ENCODE results near the gene HDAC8.
"Not testable (repeated sequence)": the region's sequence is repeated elsewhere in the genome, so short reads cannot be mapped to it uniquely, and the experiment has no call there.

HDAC8 gene

GRCh38 chrX:72440764-72441163, 131.9 kb downstream of the HDAC8 start:
- not testable (repeated sequence) for DNase-seq

DNA sequence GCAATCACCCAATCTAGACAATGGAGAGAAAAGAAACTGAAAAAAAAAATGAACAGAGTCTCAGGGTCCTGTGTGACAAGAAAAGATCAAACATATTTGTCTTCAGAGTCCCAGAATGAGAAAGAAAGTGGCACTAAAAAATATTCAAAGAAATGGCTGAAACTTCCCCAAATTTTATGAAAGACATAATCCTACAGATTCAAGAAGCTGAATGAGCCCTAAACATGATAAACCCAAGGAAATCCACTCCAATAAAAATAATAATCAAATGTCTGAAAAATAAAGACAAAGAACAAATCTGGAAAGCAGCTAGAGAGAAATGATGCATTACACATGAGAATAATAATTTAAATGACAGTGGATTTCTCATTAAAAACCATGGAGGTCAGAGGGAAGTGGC, 136.6 kb downstream of the HDAC8 start:
- DNase-seq, result no peak

DNA sequence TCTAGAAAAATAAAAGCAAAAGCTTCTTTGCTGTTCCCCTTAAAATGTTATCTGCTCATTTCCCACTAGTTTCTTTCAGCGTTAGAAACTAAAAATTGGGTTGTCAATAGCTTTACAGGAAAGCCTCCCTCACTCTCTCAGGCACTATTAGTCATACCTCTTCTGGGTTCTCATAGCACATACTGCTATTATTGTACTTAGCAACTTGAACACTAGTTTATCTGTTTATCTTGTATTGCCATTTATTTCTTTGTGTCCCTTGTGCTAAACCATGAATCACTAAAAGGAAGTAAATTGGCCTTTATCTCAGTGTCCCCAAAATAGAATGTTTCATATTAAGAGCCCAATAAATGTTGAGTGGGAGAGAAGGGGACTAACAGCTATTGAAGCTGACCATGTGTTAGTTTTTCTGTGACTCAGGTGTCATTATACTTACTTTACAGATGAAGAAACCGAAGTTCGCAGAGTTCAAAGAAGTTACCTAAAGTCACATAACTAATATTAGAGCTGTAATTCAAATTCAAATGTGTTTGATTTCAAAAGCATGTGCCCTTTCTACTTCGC, 142.2 kb downstream of the HDAC8 start:
- DNase-seq, result no peak

GRCh38 chrX:72421797-72422196, 150.8 kb downstream of the HDAC8 start:
- DNase-seq, result no peak

GRCh38 chrX:72409993-72410392, 162.7 kb downstream of the HDAC8 start:
- no peak for DNase-seq

DNA sequence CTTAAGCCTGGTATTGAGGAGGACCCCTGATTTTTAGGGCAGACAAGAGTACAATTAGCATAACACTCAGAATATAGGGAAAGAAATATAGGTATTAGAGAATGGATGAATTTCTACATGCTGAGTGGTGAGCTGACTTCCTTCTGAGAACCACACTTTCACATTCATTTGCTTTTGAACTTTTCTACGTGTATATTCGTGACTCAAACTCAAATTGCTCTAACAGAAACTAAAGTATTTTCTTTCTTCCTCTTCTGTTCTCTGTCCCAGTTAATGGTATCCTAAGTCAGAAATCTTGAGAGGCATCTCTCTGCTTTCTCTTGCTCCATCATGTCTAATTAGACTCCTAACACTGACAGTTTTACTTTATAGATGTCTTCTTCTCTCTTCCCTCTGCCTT, 163.8 kb downstream of the HDAC8 start:
- no peak for DNase-seq

DNA sequence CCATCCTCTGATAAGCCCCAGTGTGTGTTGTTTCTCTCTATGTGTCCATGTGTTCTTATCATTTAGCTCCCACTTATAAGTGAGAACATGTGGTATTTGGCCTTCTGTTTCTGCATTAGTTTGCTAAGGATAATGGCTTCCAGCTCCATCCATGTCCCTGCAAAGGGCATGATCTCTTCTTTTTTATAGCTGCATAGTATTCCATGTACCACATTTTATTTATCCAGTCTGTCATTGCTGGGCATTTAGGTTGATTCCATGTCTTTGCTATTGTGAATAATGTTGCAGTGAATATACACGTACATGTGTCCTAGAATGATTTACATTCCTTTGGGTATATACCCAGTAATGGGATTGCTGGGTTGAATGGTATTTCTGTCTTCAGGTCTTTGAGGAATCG, 167.5 kb downstream of the HDAC8 start:
- not testable (repeated sequence) for DNase-seq

DNA sequence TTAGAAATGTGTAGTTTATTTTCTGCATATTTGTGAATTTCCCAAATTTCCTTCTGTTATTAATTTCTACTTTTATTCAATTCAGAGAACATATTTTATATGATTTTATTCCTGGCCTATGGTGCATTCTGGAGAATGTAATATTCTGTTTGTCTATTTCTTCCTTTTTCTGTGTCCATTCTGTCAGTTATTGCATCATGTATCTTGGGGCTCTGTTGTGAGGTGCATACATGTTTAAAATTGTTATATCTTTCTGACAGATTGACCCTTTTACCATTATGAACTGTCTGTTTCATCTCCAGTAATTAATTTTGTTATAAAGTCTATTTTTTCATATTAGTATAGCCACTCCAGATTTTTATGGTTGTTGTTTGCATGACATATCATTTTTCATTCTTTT, 170.0 kb downstream of the HDAC8 start:
- no peak for DNase-seq

GRCh38 chrX:72399816-72400215, 172.8 kb downstream of the HDAC8 start:
- DNase-seq, result no peak

DNA sequence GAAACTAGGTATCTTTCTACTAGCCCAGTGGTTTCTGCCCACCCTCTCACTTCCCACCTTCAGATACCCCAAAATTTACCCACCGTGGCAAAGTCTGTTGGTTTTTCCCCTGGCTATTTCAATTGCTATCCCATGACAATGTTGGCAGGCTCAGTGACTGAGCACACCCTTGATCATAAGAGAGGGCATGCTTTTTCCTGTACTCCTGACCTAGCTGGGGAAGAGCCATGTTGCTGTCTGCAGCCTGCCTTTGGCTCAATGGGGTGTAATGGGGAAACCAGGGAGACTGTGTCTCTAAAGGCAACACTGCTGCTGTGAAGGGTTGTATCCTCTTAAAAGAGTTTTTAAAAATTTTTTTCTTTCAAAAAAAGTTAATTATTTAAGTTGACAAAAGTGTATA, 176.5 kb downstream of the HDAC8 start:
- no peak for DNase-seq

DNA sequence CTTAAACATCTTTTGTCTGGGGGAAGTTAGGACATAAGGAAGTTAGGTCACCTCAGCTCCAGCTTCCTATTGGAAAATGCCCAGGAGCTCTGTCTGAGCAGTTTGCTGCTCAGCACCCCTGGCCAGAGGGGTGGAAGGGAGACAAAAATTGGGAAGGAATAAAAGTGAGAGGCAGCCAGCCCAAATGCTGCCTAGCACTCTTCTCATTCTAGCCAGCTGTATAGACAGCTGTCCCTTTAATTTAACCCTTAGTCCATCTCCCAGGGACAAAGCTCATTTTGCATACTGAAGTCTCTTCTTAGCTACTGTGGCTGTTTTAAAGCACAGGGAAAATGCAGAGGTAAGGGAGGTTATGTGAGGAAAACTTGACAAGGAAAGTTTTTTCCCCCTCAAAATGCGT, 177.4 kb downstream of the HDAC8 start:
- no peak for DNase-seq

GRCh38 chrX:72394518-72395170, 178.0 kb downstream of the HDAC8 start:
- DNase-seq, result no peak

DNA sequence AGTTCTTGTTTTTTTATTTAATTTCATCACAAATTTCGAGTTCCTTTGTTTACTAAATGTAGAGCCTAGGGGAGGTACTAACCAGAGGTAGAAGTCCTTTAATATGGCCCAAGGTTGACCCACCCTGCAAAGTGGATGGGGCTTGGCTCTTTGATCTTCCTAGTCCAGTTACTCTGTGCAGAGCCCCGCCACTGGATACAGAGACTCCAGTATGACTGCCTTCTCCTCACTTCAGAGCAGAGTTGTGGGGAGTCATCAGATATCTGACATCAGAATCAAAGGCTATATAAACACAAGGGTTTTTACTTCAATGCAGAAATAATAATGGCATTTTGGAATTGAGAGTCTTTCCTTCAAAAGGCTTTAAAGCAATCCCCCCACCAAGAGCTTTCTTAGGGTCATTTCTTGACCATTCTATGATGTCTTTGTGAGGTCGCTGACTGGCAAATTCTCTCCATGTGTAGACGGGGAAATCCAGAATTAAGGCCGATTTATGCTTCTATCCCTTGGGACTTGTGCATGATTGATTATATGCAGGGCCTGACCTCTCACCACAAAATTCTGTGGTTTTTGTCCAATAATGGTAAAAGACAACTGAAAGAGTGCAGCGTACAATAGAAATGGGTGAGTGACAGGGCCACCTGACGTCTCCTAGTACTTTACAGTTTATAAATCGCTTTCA, 178.7 kb downstream of the HDAC8 start:
- no peak for DNase-seq

DNA sequence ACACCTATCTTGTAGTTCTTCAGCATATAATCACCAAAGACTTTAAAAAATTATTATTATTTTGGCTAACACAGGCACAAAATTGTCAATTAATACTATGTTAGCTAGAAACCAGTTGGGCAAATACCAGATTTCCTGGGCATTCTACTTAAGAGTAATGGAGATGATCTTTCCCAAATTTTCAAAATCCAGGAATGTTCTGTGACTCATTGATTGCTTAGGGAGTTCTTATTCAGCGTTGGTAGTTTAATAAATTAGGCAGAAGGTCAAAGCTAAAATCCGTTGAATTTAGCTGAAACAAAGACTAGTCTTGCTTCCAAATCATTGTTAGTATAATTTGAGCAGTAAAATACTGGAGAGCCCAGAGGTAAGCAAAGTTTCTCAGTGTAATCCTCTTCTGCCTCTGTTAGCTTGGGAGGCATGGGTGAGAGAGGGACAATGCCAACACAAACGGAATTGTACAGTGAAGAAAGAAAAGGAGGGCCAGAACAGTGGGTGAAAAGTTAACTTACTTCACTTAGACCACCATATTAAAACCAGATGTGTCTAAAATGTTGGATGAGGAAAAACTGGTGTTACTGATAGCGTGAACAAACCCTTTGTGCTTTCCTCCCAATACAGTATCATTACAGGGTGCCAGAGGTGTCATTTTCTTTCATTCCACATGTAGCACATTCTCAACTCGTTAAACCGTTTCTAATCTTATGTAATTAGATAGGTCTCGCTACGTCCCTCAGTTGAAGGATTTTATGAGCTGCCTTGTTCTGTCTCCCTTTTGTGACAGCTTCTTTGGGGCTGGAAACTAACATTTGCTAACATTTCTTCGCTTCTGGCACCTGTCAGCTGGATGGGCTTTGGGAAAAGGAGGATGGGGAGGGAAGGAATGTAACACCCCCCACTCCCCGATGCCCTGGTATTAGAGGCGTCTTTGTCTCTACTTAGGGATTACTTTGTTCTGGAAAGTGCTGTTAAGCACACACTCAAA, 179.5 kb downstream of the HDAC8 start:
- DNase-seq, result no peak

DNA sequence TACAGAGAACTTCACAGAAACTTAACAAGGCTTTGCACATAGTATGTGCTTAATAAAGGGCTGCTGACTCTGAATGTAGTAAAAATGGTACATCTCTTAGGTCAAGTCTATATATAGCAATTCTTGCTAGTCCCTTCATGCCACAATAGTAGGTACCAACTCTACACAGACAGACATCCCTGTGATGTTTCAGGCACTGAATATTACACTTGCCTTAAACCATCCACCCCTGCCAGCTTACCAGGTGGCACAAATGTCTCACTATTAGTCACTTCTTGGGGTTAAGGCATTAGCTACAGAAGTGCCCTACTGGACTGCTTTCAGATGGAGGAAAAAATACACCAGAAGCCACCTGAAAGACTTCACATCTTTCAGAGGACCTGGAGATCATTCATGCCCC, 180.6 kb downstream of the HDAC8 start:
- no peak for DNase-seq

GRCh38 chrX:72387247-72387646, 185.4 kb downstream of the HDAC8 start:
- DNase-seq, result no peak

DNA sequence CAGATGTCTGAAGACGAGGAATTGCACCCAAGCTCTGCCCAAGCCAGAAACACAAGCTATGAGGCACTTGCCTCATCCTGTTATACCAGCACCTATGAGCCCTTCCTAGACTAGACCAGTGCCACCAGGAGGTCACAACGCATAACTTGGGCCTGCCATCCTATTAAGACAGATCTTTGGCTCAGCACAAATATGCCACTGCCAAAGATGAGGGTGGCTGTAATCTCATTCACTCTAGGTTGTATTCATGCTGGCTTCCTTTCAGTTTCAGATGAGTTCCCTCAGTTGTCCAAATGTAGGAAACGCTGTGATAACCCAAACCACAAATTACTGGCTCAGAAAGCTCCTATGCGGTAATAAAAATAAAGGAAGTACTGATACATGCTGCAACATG, 190.4 kb downstream of the HDAC8 start:
- no peak for DNase-seq

- no peak for DNase-seq
Measured at GRCh38 chrX:72381439-72382201, 191.0 kb downstream of the HDAC8 start.

GRCh38 chrX:72376124-72376523, 196.5 kb downstream of the HDAC8 start:
- no peak for DNase-seq

- no peak for DNase-seq
Measured at GRCh38 chrX:72373136-72373535, 199.5 kb downstream of the HDAC8 start.

GRCh38 chrX:72372735-72373134, 199.9 kb downstream of the HDAC8 start:
- no peak for DNase-seq

- no peak for DNase-seq
Measured at GRCh38 chrX:72371405-72371804, 201.2 kb downstream of the HDAC8 start.

DNA sequence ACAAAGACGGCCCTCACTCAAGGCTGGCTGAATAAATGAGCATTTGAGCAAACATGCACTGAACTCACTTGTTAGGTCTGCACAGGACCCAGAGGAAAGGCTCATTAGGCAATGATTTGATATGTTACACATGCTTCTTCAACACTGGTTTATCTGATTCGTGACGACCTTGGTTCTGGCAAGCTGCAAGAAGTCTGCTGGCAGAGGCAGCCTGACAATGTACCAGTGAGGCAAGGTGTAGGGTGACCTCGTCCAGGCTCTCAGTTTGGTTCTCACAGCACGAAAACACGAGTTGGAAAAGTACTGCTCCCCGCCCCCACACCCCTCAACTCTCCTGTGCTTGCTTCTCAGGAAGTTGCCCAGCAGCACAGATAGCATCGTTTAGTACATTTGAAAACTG, 203.8 kb downstream of the HDAC8 start:
- DNase-seq, result no peak
